ENCODE data around the gene FDX2. TPM values are rescaled to one million over a fixed set of nuclear protein-coding genes. Genes with fewer than 3 reads are reported as not detected.

The FDX2 gene
- total and polyA plus RNA-seq, 8 donors: 5.5 to 30.3 (median 10.0) TPM

DNA sequence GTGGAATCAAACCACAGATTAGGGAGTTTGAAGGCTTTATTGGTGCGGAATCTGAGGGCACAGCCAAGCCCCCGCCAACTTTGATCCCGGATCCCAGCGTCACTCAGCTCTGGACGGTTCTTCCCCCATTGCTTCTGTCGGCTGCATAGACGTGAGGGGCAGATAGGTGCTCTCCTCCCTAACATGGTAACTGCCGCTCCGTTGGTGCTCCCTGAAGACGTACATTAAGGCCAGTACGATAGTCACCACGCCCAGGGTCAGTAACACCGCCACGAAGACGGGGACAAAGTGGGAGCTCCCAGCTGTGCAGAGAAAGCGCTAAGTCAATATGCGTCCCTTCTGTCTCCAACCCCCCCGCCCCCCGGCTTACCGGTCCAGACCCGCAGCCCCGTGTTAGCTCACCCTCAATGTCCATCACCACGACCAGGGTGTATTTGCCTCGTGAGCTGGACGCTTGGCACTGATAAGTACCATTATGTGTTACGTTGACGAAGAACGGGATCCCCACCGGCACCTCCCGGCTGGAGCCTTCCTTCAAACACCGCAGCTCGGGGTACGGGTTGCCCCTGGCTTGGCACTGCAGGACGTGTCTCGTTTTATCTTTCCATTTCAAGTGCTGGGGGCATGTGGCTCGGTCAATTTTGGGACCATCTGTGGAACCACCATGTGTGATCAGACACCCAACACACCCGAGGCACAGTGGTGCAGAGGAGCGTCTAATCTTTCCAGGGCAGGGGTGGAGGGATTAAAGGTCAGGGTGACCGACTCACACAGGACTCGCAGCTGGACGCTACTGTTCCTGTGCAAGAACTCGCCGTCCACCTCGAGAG lies 18.2 kb upstream of the FDX2 start:
- WGBS, 2 donors: 5 to 6% methylated on average over 44 of the region's 44 CpGs
- intact Hi-C loops (cut with DNase I): no loop called here
- peak in 2 of 6 donors; percentile 26 to 40 for DNase-seq
- Histone ChIP-seq H3K27ac (peak overlapping the region; percentile 57 to 83 (median 79)), H3K9me3 (no peaks in the 10 kb centered on the region), H3K36me3 (peaks cover 0 to 6% (median 4%) of the 10 kb centered on the region in 3 donors), H3K4me1 (peaks cover 6 to 9% (median 8%) of the 10 kb centered on the region in 3 donors), H3K4me3 (peak overlapping the region; percentile 48 to 94 (median 80)), H3K27me3 (no peaks in the 10 kb centered on the region)
- peak; percentile 1 to 14 (median 9) for ATAC-seq
- FAIRE-seq: no peak
- no peak for TF ChIP-seq CTCF (IDR thresholded peaks at IDR 0.05)

- Histone ChIP-seq H3K9me3 (no peaks in the 10 kb centered on the region), H3K27me3 (no peaks in the 10 kb centered on the region), H3K4me3 (peak within 1 kb of the TSS; percentile 48 to 94 (median 80)), H3K27ac (peak within 1 kb of the TSS; percentile 76 to 83 (median 82)), H3K4me1 (peaks cover 6 to 9% (median 8%) of the 10 kb centered on the region in 3 donors), H3K36me3 (peaks cover 4 to 14% (median 10%) of the 10 kb centered on the region in 3 donors)
- peak; percentile 43 for FAIRE-seq
- 0 to 1% methylated on average over 79 to 82 of the region's 82 CpGs for WGBS, 2 donors
- DNase-seq: peak; percentile 97 to 99 (median 98)
- no peak for TF ChIP-seq CTCF (IDR thresholded peaks at IDR 0.05)
- peak; percentile 88 to 96 (median 90) for ATAC-seq
- intact Hi-C loops (cut with DNase I): no loop called here
Observed at GRCh38 chr19:10332965-10333757, 17.3 kb upstream of the FDX2 start, which contains the start of gene RAVER1. RAVER1 (minus strand) TSS chr19:10333529; CDS start chr19:10333507, 22 bp downstream.

GRCh38 chr19:10332158-10332964 lies 16.5 kb upstream of the FDX2 start:
- intact Hi-C loops (cut with DNase I): no loop called here
- no peak for ATAC-seq

More at GRCh38 chr19:10332158-10332964, 16.5 kb upstream of the FDX2 start:
- WGBS, 2 donors: 32% methylated on average over 18 of the region's 18 CpGs
- H3K27me3 ChIP-seq: no peaks in the 10 kb centered on the region
- H3K27ac ChIP-seq: peak overlapping the region in 2 of 4 donors; percentile 82 to 83
- peaks cover 6 to 9% (median 8%) of the 10 kb centered on the region in 3 donors for H3K4me1 ChIP-seq
- peaks cover 4 to 22% (median 17%) of the 10 kb centered on the region in 3 donors for H3K36me3 ChIP-seq
- FAIRE-seq (no peak), DNase-seq (no peak)
- no peak for TF ChIP-seq CTCF (IDR thresholded peaks at IDR 0.05)
- peak overlapping the region; percentile 48 to 94 (median 80) for H3K4me3 ChIP-seq
- no peaks in the 10 kb centered on the region for H3K9me3 ChIP-seq
